Fibroblast of lung (primary cell): ENCODE data around the gene DGLUCY. TPM values are rescaled to one million over a fixed set of nuclear protein-coding genes. Genes with fewer than 3 reads are reported as not detected.

ENCODE experiments used
- DNase-seq, 2 donors: peaks; one replicate each; pipeline versions ENCODE4 v3.0.0 to v3.0.0-alpha.2; 2010; ENCODE audit warnings: low read depth in 2 of 2
- H2AFZ ChIP-seq: 2 replicates; pipeline ENCODE4 v1.5.1; 2012; ENCODE audit warnings: low read length, control low read depth, inconsistent platforms
- H3K27ac ChIP-seq: 2 replicates; pipeline ENCODE4 v1.5.1; 2011; ENCODE audit warnings: low read length, control low read depth; ENCODE audit not compliant: insufficient read depth
- H3K27me3 ChIP-seq: 2 replicates; pipeline ENCODE4 v1.5.1; 2011; ENCODE audit warnings: mild to moderate bottlenecking, low read length; ENCODE audit not compliant: control insufficient read depth, insufficient read depth
- H3K36me3 ChIP-seq: 2 replicates; pipeline ENCODE4 v1.5.1; 2011; ENCODE audit warnings: low read length; ENCODE audit not compliant: control insufficient read depth, insufficient read depth
- H3K4me1 ChIP-seq: 2 replicates; pipeline ENCODE4 v1.5.1; 2011; ENCODE audit warnings: low read length; ENCODE audit not compliant: control insufficient read depth, insufficient read depth; ENCODE audit errors: extremely low read depth
- H3K4me2 ChIP-seq: 2 replicates; pipeline ENCODE4 v1.5.1; 2011; ENCODE audit warnings: low read length, control low read depth; ENCODE audit not compliant: insufficient read depth; ENCODE audit errors: extremely low read depth
- H3K4me3 ChIP-seq, 4 experiments: fragments of 200-600 bp in 1 of 4; sonication (generic) in 1 of 4; replicated peaks in 1 of 4; 2 replicates each; pipeline ENCODE4 v1.5.1; 2011 to 2016; ENCODE audit warnings: low read length in 4 of 4, low read depth in 3 of 4, mild to moderate bottlenecking in 3 of 4, control low read depth in 2 of 4, inconsistent platforms in 1 of 4, mixed read lengths in 1 of 4; ENCODE audit not compliant: insufficient read depth in 1 of 4; ENCODE audit errors: control extremely low read depth in 1 of 4
- H3K79me2 ChIP-seq: 2 replicates; pipeline ENCODE4 v1.5.1; 2012; ENCODE audit warnings: mild to moderate bottlenecking, low read length, inconsistent platforms; ENCODE audit not compliant: control insufficient read depth, insufficient read depth
- H3K9ac ChIP-seq: 2 replicates; pipeline ENCODE4 v1.5.1; 2011; ENCODE audit warnings: mild to moderate bottlenecking, low read length, control low read depth; ENCODE audit not compliant: insufficient read depth
- H3K9me3 ChIP-seq: 2 replicates; pipeline ENCODE4 v1.5.1; 2012; ENCODE audit warnings: low read depth, low read length; ENCODE audit not compliant: control insufficient read depth, insufficient read depth
- H4K20me1 ChIP-seq: 2 replicates; pipeline ENCODE4 v1.5.1; 2011; ENCODE audit warnings: low read length; ENCODE audit not compliant: control insufficient read depth, insufficient read depth; ENCODE audit errors: extremely low read depth
- CTCF ChIP-seq, 2 donors: IDR thresholded peaks in 1 of 2; conservative IDR thresholded peaks in 1 of 2; 1 replicate in 1 of 2; 2 replicates in 1 of 2; pipeline ENCODE4 v1.5.1; 2011 to 2012; ENCODE audit warnings: low read length in 2 of 2, control low read depth in 1 of 2, inconsistent platforms in 1 of 2, low read depth in 1 of 2, mild to moderate bottlenecking in 1 of 2
- EZH2 ChIP-seq: IDR thresholded peaks from 2 replicates; pipeline ENCODE4 v1.5.1; 2012; ENCODE audit warnings: low read length, control low read depth, mild to moderate bottlenecking; ENCODE audit errors: missing control alignments
- polyA plus RNA-seq, 2 donors: library from polyadenylated mRNA; depleted of rRNA in 1 of 2; stranded (reverse) in 1 of 2; unstranded in 1 of 2; fragments of >200 nt; gene quantifications; 2 replicates each; pipeline ENCODE4 v1.2.1, GENCODE V29; 2011 to 2012; ENCODE audit warnings: missing spikeins in 1 of 2
- total RNA-seq: library from RNA; depleted of rRNA; stranded (reverse); fragments of >200 nt; gene quantifications from 2 replicates; pipeline ENCODE4 v1.2.1, GENCODE V29; 2014

The DGLUCY gene
- total and polyA plus RNA-seq, 2 donors (not counting 1 experiment from before 2014, with no cell fraction given) = 26.7 to 62.1 TPM

- no peak overlapping the region for H3K9ac ChIP-seq
- no peak overlapping the region for H3K4me3 ChIP-seq
Observed at GRCh38 chr14:91207008-91207407, 93.1 kb downstream of the DGLUCY start.

GRCh38 chr14:91211017-91211416 is 97.1 kb downstream of the DGLUCY start:
- Histone ChIP-seq H3K9ac (no peak overlapping the region), H3K4me2 (no peak overlapping the region), H3K4me3 (no peak overlapping the region), H4K20me1 (no peaks in the 10 kb centered on the region), H3K79me2 (no peaks in the 10 kb centered on the region), H3K27me3 (no peaks in the 10 kb centered on the region), H3K9me3 (no peaks in the 10 kb centered on the region), H3K36me3 (peaks cover 2% of the 10 kb centered on the region), H3K27ac (no peak overlapping the region), H2AFZ (no peak overlapping the region), H3K4me1 (no peaks in the 10 kb centered on the region)
- TF ChIP-seq CTCF (conservative IDR thresholded peaks at IDR 0.05 in 1 of 2, IDR thresholded peaks at IDR 0.05 in 1 of 2; ENCODE audit: low read depth in 1 of 2, low read length in 2 of 2) = no peak
- no peak for TF ChIP-seq EZH2
- no peak for DNase-seq

More at GRCh38 chr14:91207008-91207407, 93.1 kb downstream of the DGLUCY start:
- H3K36me3 ChIP-seq = peaks cover 8% of the 10 kb centered on the region
- H3K4me1 ChIP-seq = no peaks in the 10 kb centered on the region
- H4K20me1 ChIP-seq = no peaks in the 10 kb centered on the region
- H3K9me3 ChIP-seq = no peaks in the 10 kb centered on the region
- H2AFZ ChIP-seq = no peak overlapping the region
- TF ChIP-seq EZH2 = no peak
- no peak for TF ChIP-seq CTCF (conservative IDR thresholded peaks at IDR 0.05 in 1 of 2, IDR thresholded peaks at IDR 0.05 in 1 of 2; ENCODE audit: low read depth in 1 of 2, low read length in 2 of 2)
- DNase-seq = no peak
- no peak overlapping the region for H3K4me2 ChIP-seq
- H3K27me3 ChIP-seq = no peaks in the 10 kb centered on the region
- H3K79me2 ChIP-seq = no peaks in the 10 kb centered on the region
- H3K27ac ChIP-seq = no peak overlapping the region

GRCh38 chr14:91214306-91214705 is 100.4 kb downstream of the DGLUCY start:
- H3K9ac ChIP-seq = no peak overlapping the region
- TF ChIP-seq CTCF (conservative IDR thresholded peaks at IDR 0.05 in 1 of 2, IDR thresholded peaks at IDR 0.05 in 1 of 2; ENCODE audit: low read depth in 1 of 2, low read length in 2 of 2) (no peak), EZH2 (no peak)
- H3K79me2 ChIP-seq = no peaks in the 10 kb centered on the region
- no peak for DNase-seq
- no peaks in the 10 kb centered on the region for H3K9me3 ChIP-seq
- no peak overlapping the region for H3K27ac ChIP-seq
- H3K4me1 ChIP-seq = no peaks in the 10 kb centered on the region
- H3K36me3 ChIP-seq = peaks cover 4% of the 10 kb centered on the region
- H4K20me1 ChIP-seq = no peaks in the 10 kb centered on the region
- no peak overlapping the region for H2AFZ ChIP-seq
- H3K4me3 ChIP-seq = no peak overlapping the region
- no peak overlapping the region for H3K4me2 ChIP-seq
- H3K27me3 ChIP-seq = no peaks in the 10 kb centered on the region
